ENCODE results near the gene OSBPL9. TPM values are rescaled to one million over a fixed set of nuclear protein-coding genes. Genes with fewer than 3 reads are reported as not detected.

OSBPL9 gene
- total and polyA plus RNA-seq, 9 of the 15 experiments (the other 6 are each of a cell fraction or from before 2014, with no cell fraction given): 43.9 to 217 (median 170) TPM

- Histone ChIP-seq H3K79me2 (ENCODE audit: control insufficient read depth, insufficient read depth, low read length) (peaks cover 57% of the 10 kb centered on the region), H4K20me1 (replicated peaks; ENCODE audit: control insufficient read depth, insufficient read depth, low read length) (peaks cover 7% of the 10 kb centered on the region; the same call in 1 of the 2 replicates), H3K4me3 (no peak overlapping the region), H3K27ac (ENCODE audit: extremely low read depth, low read depth, low read length) (peak overlapping the region; percentile 77), H2AFZ (ENCODE audit: low read depth, low read length) (peak overlapping the region; percentile 19; the same call in 1 of the 2 replicates), H3K9me3 (replicated peaks; ENCODE audit: control insufficient read depth, insufficient read depth, low read depth, low read length) (no peaks in the 10 kb centered on the region), H3K27me3 (ENCODE audit: control insufficient read depth in 2 of 2, insufficient read depth in 2 of 2, low read length in 2 of 2) (no peaks in the 10 kb centered on the region), H3K9me1 (ENCODE audit: control insufficient read depth, insufficient read depth, low read length) (no peaks in the 10 kb centered on the region), H3K4me1 (replicated peaks in 1 of 2; ENCODE audit: control insufficient read depth in 2 of 2, insufficient read depth in 2 of 2, low read length in 2 of 2) (peaks cover 15 to 37% of the 10 kb centered on the region in 2 experiments), H3K36me3 (ENCODE audit: control insufficient read depth, insufficient read depth, low read length) (peaks cover 2% of the 10 kb centered on the region; the same call in 1 of the 3 replicates), H3K9ac (ENCODE audit: insufficient read depth in 1 of 2, low read depth in 2 of 2, low read length in 2 of 2) (peak overlapping the region in 1 of 2 experiments; percentile 15; a peak in 1 of 4 replicates), H3K4me2 (ENCODE audit: insufficient read depth, low read length) (peak overlapping the region; percentile 79)
- BruUV-seq (replicated peaks): no TSS peak
- in situ Hi-C loops (cut with MboI): no loop called here
- intact Hi-C loops (cut with micrococcal nuclease): loop anchor here (5.0 kb wide), 1 partner anchor 79 kb away; no protein-coding TSS in a partner anchor
- FAIRE-seq: peak; percentile 93
- ChIA-PET CTCF (ENCODE audit: low intra/inter-chr PET ratio) (no interaction called here), POLR2A (interaction anchor here (0.5 to 2.3 kb wide), 17 partner anchors 9 to 147 kb away, joined by 3 to 23 read pairs (median 4); no protein-coding TSS in a partner anchor)
- whole genome bisulfite sequencing (ENCODE audit: insufficient coverage, low coverage, missing lambda C conversion rate): 2% methylated on average over 6 of the region's 6 CpGs
- peak; percentile 71 to 94 (median 84) for DNase-seq (ENCODE audit: extremely low read depth in 1 of 4, low spot score in 3 of 4)
- peak; percentile 90 for ATAC-seq
- peak; percentile 58 for TF ChIP-seq TCF3 (CRISPR knock-in tag; IDR thresholded peaks at IDR 0.05)
- TF ChIP-seq TCF7L2 (IDR thresholded peaks at IDR 0.05; ENCODE audit: low read depth, low read length): no peak
- TF ChIP-seq HNRNPLL (IDR thresholded peaks at IDR 0.05; ENCODE audit: low read depth, low read length, poor library complexity, severe bottlenecking): no peak
- no peak; the same call in 1 of the 2 replicates for TF ChIP-seq IRF9 (tag; IDR thresholded peaks at IDR 0.05)
- TF ChIP-seq EWSR1 (IDR thresholded peaks at IDR 0.05; ENCODE audit: borderline replicate concordance, low read depth, partially characterized antibody): no peak
- TF ChIP-seq PHB2 (IDR thresholded peaks at IDR 0.05; ENCODE audit: low read depth): no peak
- peak; percentile 73 for TF ChIP-seq GATA2 (CRISPR knock-in tag; IDR thresholded peaks at IDR 0.05)
- no peak for TF ChIP-seq LCOR (CRISPR knock-in tag; IDR thresholded peaks at IDR 0.05)
- no peak for TF ChIP-seq MLLT1 (IDR thresholded peaks at IDR 0.05)
- TF ChIP-seq NCOR1 (IDR thresholded peaks at IDR 0.05): 0 out of 2 replicates have a peak, but pooled peaks have one; percentile 6
- no peak for TF ChIP-seq TGIF2 (CRISPR knock-in tag; IDR thresholded peaks at IDR 0.05)
- TF ChIP-seq ZBTB2 (IDR thresholded peaks at IDR 0.05): no peak
- TF ChIP-seq ZNF41 (CRISPR knock-in tag; conservative IDR thresholded peaks at IDR 0.05): no peak
- TF ChIP-seq ZNF134 (CRISPR knock-in tag; conservative IDR thresholded peaks at IDR 0.05): no peak
- TF ChIP-seq TSC22D4 (tag; IDR thresholded peaks at IDR 0.05): no peak
Measured at GRCh38 chr1:51648180-51649109, 31.6 kb downstream of the OSBPL9 start.
